Osteoblast (primary cell): Measurements from ENCODE around the gene MSRB2. TPM values are rescaled to one million over a fixed set of nuclear protein-coding genes. Genes with fewer than 3 reads are reported as not detected.

ENCODE experiments used
- DNase-seq: peaks from one replicate; pipeline ENCODE4 v3.0.0; 2011; ENCODE audit warnings: low spot score, mixed read lengths; ENCODE audit not compliant: insufficient read length; ENCODE audit errors: missing footprints
- H2AFZ ChIP-seq: 2 replicates; pipeline ENCODE4 v1.6.0; 2011; ENCODE audit warnings: mild to moderate bottlenecking, low read length
- H3K27ac ChIP-seq: 2 replicates; pipeline ENCODE4 v1.5.1; 2011; ENCODE audit warnings: mild to moderate bottlenecking, low read depth, low read length, moderate library complexity
- H3K27me3 ChIP-seq: 2 replicates; pipeline ENCODE4 v1.6.0; 2012; ENCODE audit warnings: mild to moderate bottlenecking, control low read depth, inconsistent platforms, low read length, moderate library complexity; ENCODE audit not compliant: insufficient read depth
- H3K36me3 ChIP-seq: 2 replicates; pipeline ENCODE4 v1.5.1; 2011; ENCODE audit warnings: mild to moderate bottlenecking, low read length, control low read depth, moderate library complexity; ENCODE audit not compliant: insufficient read depth
- H3K4me1 ChIP-seq: 2 replicates; pipeline ENCODE4 v1.5.1; 2011; ENCODE audit warnings: mild to moderate bottlenecking, low read length, control low read depth, moderate library complexity; ENCODE audit not compliant: insufficient read depth
- H3K4me2 ChIP-seq: 2 replicates; pipeline ENCODE4 v1.6.0; 2011; ENCODE audit warnings: mild to moderate bottlenecking, low read length; ENCODE audit not compliant: insufficient read depth
- H3K4me3 ChIP-seq: fragments of 200-600 bp; sonication (generic); 3 replicates; pipeline ENCODE4 v1.5.1; 2012; ENCODE audit warnings: mild to moderate bottlenecking, low read length, inconsistent platforms; ENCODE audit not compliant: insufficient read depth
- H3K79me2 ChIP-seq: 2 replicates; pipeline ENCODE4 v1.6.0; 2012; ENCODE audit warnings: mild to moderate bottlenecking, low read length, control low read depth, inconsistent platforms; ENCODE audit not compliant: insufficient read depth
- H3K9me3 ChIP-seq: 2 replicates; pipeline ENCODE4 v1.5.1; 2011; ENCODE audit warnings: low read depth, low read length, control low read depth
- H4K20me1 ChIP-seq: 2 replicates; pipeline ENCODE4 v1.6.0; 2012; ENCODE audit warnings: mild to moderate bottlenecking, low read length, control low read depth; ENCODE audit not compliant: insufficient read depth
- total RNA-seq: library from RNA; depleted of rRNA; stranded (reverse); fragments of >200 nt; gene quantifications from 2 replicates; pipeline ENCODE4 v1.2.3, GENCODE V29; 2012
- TF ChIP-seq, protein P1 (sequence below): IDR thresholded peaks from 2 replicates; pipeline ENCODE4 v1.5.1; 2011; ENCODE audit warnings: mild to moderate bottlenecking, low read depth, low read length, moderate library complexity; ENCODE audit errors: extremely low read depth

Gene MSRB2
- total RNA-seq, 1 donor, result 6.9 TPM

DNA sequence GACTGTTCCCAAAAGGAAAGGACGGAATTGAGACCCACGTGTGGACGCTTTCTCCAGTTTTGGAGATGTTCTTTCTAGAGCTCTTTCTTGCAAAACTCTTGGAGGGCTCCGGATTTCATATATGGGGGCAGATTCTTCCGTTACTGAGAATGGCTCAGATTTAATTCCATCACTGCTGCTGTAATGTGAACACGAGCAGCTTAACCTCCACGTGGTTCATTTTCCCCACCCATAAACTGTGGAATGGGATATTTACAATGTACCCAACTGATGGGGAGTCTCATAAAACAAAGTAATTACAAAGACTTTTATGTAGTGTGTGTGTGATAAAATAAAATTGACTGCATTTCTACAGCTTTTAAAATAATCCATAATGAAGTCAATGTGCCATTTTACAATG lies 15.1 kb upstream of the MSRB2 start:
- Histone ChIP-seq H3K27me3 (peaks cover 22% of the 10 kb centered on the region), H3K27ac (no peak overlapping the region), H2AFZ (no peak overlapping the region), H3K9me3 (no peaks in the 10 kb centered on the region), H3K4me1 (no peaks in the 10 kb centered on the region), H3K4me3 (no peak overlapping the region), H4K20me1 (no peaks in the 10 kb centered on the region), H3K79me2 (no peaks in the 10 kb centered on the region), H3K36me3 (no peaks in the 10 kb centered on the region), H3K4me2 (no peak overlapping the region)
- DNase-seq, result no peak
- TF ChIP-seq, protein P1, sequence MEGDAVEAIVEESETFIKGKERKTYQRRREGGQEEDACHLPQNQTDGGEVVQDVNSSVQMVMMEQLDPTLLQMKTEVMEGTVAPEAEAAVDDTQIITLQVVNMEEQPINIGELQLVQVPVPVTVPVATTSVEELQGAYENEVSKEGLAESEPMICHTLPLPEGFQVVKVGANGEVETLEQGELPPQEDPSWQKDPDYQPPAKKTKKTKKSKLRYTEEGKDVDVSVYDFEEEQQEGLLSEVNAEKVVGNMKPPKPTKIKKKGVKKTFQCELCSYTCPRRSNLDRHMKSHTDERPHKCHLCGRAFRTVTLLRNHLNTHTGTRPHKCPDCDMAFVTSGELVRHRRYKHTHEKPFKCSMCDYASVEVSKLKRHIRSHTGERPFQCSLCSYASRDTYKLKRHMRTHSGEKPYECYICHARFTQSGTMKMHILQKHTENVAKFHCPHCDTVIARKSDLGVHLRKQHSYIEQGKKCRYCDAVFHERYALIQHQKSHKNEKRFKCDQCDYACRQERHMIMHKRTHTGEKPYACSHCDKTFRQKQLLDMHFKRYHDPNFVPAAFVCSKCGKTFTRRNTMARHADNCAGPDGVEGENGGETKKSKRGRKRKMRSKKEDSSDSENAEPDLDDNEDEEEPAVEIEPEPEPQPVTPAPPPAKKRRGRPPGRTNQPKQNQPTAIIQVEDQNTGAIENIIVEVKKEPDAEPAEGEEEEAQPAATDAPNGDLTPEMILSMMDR, result no peak

- H3K4me2 ChIP-seq, result no peak overlapping the region
- no peak overlapping the region for H3K4me3 ChIP-seq
- H4K20me1 ChIP-seq, result no peaks in the 10 kb centered on the region
- no peaks in the 10 kb centered on the region for H3K79me2 ChIP-seq
- no peaks in the 10 kb centered on the region for H3K36me3 ChIP-seq
- no peaks in the 10 kb centered on the region for H3K4me1 ChIP-seq
- DNase-seq, result no peak
- no peak overlapping the region for H3K27ac ChIP-seq
- H3K9me3 ChIP-seq, result no peaks in the 10 kb centered on the region
- TF ChIP-seq, protein P1, result no peak
- H2AFZ ChIP-seq, result no peak overlapping the region
- peaks cover 22% of the 10 kb centered on the region for H3K27me3 ChIP-seq
These were observed 14.1 kb upstream of the MSRB2 start for GRCh38 chr10:23081221-23081750.

DNA sequence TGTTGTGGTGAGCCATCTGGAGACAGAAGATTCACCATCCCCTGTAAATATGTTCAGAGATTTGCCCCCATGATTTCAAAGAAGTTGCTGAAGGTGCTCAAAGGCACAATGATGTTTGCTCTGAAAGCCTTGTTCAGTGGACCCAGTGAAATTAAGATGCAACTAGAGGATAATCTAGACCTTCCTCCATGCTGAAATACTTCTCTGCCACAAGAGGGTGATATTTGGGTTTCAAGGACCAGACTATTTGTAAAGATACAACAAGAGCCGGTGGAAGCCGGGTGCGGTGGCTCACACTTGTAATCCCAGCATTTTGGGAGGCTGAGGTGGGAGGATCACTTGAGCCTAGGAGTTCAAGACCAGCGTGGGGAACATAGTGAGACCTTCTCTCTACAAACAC lies 13.5 kb upstream of the MSRB2 start:
- Histone ChIP-seq H3K36me3 (no peaks in the 10 kb centered on the region), H3K79me2 (no peaks in the 10 kb centered on the region), H3K27me3 (peaks cover 21% of the 10 kb centered on the region), H3K27ac (no peak overlapping the region), H3K4me1 (no peaks in the 10 kb centered on the region), H3K4me3 (no peak overlapping the region), H2AFZ (no peak overlapping the region), H3K4me2 (no peak overlapping the region), H4K20me1 (no peaks in the 10 kb centered on the region), H3K9me3 (no peaks in the 10 kb centered on the region)
- no peak for DNase-seq
- TF ChIP-seq, protein P1, result peak; percentile 49

DNA sequence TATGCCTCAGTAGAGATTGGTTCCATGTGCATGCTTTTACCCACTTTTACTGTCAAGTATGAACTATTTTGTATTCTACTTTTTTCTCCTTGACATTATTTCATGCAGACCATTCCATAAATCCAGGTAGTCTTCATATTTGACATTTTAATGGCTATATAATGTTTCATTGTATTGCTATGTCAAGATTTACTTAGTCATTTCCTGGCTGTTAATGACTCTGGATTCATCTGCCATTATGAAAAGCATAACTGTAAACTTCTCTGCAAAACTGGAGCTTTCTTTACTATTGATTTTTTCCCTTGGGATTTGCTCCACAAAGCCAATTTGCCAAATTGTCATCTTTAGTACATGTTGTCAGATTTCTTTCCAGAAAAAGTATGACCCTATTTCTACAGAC lies 6.8 kb upstream of the MSRB2 start:
- no peaks in the 10 kb centered on the region for H3K27me3 ChIP-seq
- TF ChIP-seq, protein P1, result no peak

More for the DNA sequence above, 6.8 kb upstream of the MSRB2 start:
- no peaks in the 10 kb centered on the region for H3K36me3 ChIP-seq
- no peak overlapping the region for H3K4me3 ChIP-seq
- no peak overlapping the region for H3K27ac ChIP-seq
- no peak overlapping the region for H2AFZ ChIP-seq
- H4K20me1 ChIP-seq, result no peaks in the 10 kb centered on the region
- no peak for DNase-seq
- no peaks in the 10 kb centered on the region for H3K9me3 ChIP-seq
- no peaks in the 10 kb centered on the region for H3K79me2 ChIP-seq
- H3K4me1 ChIP-seq, result no peaks in the 10 kb centered on the region
- H3K4me2 ChIP-seq, result no peak overlapping the region
